ENCODE measurements around the gene TTC23L.

DNA sequence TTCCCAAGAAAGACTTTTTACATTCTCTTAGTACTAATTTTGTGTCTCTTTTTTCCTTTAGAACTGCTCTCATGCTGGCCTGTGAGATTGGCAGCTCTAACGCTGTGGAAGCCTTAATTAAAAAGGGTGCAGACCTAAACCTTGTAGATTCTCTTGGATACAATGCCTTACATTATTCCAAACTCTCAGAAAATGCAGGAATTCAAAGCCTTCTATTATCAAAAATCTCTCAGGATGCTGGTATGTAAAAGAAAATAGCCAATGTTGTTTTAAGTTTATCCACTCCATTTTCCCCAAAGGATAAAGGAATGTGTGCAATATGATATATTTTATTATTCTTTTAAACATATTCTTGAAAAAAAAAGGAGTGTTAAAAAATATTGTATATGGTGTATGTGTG is 27.3 kb upstream of the TTC23L start:
- no peak for TF ChIP-seq CTCF (IDR thresholded peaks at IDR 0.05)
- TF ChIP-seq POLR2A (IDR thresholded peaks at IDR 0.05), result no peak
